ENCODE results near the gene CYP3A7.

- TF ChIP-seq POLR2AphosphoS5 (IDR thresholded peaks at IDR 0.05; ENCODE audit: borderline replicate concordance, low read depth, low read length): no peak
- TF ChIP-seq EZH2 (IDR thresholded peaks at IDR 0.05): no peak
Observed at GRCh38 chr7:99666013-99666395, 69.0 kb downstream of the CYP3A7 start.
